ENCODE data around the gene ATP10B. TPM values are rescaled to one million over a fixed set of nuclear protein-coding genes. Genes with fewer than 3 reads are reported as not detected.

ATP10B gene
- total and polyA plus RNA-seq, 2 experiments from 2014 or later, result not detected

DNA sequence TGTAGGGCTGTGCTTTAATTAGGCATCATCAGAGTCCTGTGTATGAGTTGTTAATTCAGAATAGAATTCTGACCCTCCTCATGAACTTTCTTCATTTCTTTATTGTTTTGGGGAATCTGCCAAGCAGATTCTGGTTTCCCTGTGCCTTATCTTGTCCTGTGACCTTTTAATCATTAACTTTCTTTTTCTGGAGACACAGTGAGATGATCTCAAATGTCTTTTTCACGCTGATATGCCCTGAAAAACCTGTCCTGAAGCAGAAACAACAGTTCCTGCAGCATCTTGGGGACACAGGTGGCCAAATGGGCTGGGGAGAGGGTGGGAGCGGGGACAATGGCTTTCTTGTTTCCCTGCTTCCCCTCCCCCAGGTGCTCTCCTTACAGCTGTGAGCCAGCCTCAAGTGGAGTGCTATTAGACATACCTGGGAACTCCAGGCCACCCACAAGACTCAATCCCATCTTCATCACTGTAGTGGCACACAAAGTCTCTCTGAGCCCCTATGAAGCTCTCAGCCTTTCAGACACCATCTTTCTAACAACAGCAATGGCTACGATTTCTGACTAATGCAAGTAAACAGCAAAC lies 213.8 kb downstream of the ATP10B start:
- Histone ChIP-seq H3K9ac (no peak overlapping the region), H3K4me3 (no peak overlapping the region), H3K27me3 (replicated peaks; ENCODE audit: insufficient read depth) (no peaks in the 10 kb centered on the region), H3K36me3 (ENCODE audit: low read depth) (no peaks in the 10 kb centered on the region), H3K4me2 (ENCODE audit: unreplicated experiment) (no peak overlapping the region), H2AFZ (no peak overlapping the region), H3F3A (ENCODE audit: insufficient read depth) (no peaks in the 10 kb centered on the region), H4K20me1 (ENCODE audit: insufficient read depth) (no peaks in the 10 kb centered on the region), H3K79me2 (ENCODE audit: insufficient read depth) (no peaks in the 10 kb centered on the region), H3K9me2 (ENCODE audit: insufficient read depth) (no peaks in the 10 kb centered on the region), H3K4me1 (ENCODE audit: insufficient read depth) (no peaks in the 10 kb centered on the region), H3K27ac (no peak overlapping the region), H3K9me3 (ENCODE audit: low read depth) (no peaks in the 10 kb centered on the region)
- no peak for DNase-seq
- TF ChIP-seq EZH2phosphoT487 (IDR thresholded peaks at IDR 0.05; ENCODE audit: insufficient read depth, low read depth) (no peak), EZH2 (IDR thresholded peaks at IDR 0.05; ENCODE audit: insufficient read depth, poor library complexity, severe bottlenecking) (no peak)
- WGBS, 2 experiments (ENCODE audit: low coverage in 1 of 2, low lambda C conversion rate in 2 of 2, missing lambda C conversion rate in 2 of 2), result 7 to 14% methylated on average over 3 of the region's 3 CpGs
- in situ Hi-C loops (cut with MboI), result no loop called here

DNA sequence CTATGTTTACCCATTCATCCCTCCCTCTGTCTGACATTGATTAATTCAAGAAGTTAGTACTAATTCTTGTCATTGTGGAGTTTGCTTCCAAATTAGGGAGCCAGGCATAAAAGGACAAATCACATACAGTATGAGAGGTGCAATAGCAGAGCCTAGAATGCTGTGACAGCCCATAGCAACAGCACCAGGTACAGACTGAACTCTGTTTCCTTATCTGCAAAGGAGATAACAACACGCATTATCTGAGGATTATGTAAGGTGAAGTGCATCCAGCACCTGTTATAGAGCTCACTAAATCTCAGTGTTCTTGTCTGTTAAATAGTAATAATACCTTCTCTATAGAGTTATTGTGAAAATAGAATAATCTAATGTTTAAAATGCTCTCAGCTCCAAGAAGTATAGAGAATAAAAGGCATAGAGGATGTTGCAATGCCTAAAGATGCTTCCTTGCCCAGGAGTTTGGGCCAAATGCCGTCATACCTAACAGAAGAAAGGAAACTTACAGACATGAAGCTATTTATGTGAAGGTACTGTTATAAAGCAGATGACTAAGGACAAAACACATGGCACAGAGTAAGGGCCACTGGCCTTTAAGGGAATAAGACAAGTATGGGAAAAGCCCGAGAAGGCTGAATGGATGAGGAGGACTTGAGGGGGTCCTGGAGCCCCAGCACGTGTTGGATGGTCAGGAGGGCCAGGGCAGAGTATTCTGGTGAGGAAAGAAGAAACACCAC lies 214.5 kb downstream of the ATP10B start:
- no peaks in the 10 kb centered on the region for H3F3A ChIP-seq (ENCODE audit: insufficient read depth)
- no peak overlapping the region for H3K4me3 ChIP-seq
- no peak overlapping the region for H2AFZ ChIP-seq
- in situ Hi-C loops (cut with MboI), result no loop called here
- no peaks in the 10 kb centered on the region for H3K36me3 ChIP-seq (ENCODE audit: low read depth)
- 21 to 23% methylated on average over 4 of the region's 4 CpGs for WGBS, 2 experiments (ENCODE audit: low coverage in 1 of 2, low lambda C conversion rate in 2 of 2, missing lambda C conversion rate in 2 of 2)
- no peak overlapping the region for H3K4me2 ChIP-seq (ENCODE audit: unreplicated experiment)
- no peaks in the 10 kb centered on the region for H3K4me1 ChIP-seq (ENCODE audit: insufficient read depth)
- no peaks in the 10 kb centered on the region for H3K79me2 ChIP-seq (ENCODE audit: insufficient read depth)
- H3K27ac ChIP-seq, result no peak overlapping the region
- H3K9me3 ChIP-seq (ENCODE audit: low read depth), result no peaks in the 10 kb centered on the region
- no peaks in the 10 kb centered on the region for H3K9me2 ChIP-seq (ENCODE audit: insufficient read depth)
- H4K20me1 ChIP-seq (ENCODE audit: insufficient read depth), result no peaks in the 10 kb centered on the region
- no peaks in the 10 kb centered on the region for H3K27me3 ChIP-seq (replicated peaks; ENCODE audit: insufficient read depth)
- TF ChIP-seq EZH2 (IDR thresholded peaks at IDR 0.05; ENCODE audit: insufficient read depth, poor library complexity, severe bottlenecking) (no peak), EZH2phosphoT487 (IDR thresholded peaks at IDR 0.05; ENCODE audit: insufficient read depth, low read depth) (no peak)
- no peak for DNase-seq
- H3K9ac ChIP-seq, result no peak overlapping the region

DNA sequence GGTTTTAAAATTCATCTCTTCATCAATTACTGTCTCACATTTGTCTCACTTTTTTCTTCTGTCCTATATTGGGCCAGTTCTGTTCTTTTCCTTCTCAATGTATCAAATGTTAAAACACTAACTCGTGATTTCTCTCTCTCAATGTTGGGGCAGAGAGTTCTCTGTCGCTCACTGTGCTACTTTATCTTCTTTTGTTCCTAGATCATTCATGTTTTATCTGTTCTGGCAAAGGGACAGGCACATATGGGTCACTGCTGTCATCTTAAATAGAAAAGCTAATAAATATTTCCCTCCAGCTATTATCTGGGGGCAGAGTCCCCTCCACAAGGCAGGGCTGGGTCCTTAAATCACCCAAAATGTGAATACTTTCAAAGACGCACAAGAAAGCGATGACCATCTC lies 216.3 kb downstream of the ATP10B start:
- Histone ChIP-seq H3K27me3 (replicated peaks; ENCODE audit: insufficient read depth) (no peaks in the 10 kb centered on the region), H3K36me3 (ENCODE audit: low read depth) (no peaks in the 10 kb centered on the region), H3K9me3 (ENCODE audit: low read depth) (no peaks in the 10 kb centered on the region), H3K79me2 (ENCODE audit: insufficient read depth) (no peaks in the 10 kb centered on the region), H3K27ac (no peak overlapping the region), H3K4me2 (ENCODE audit: unreplicated experiment) (no peak overlapping the region), H4K20me1 (ENCODE audit: insufficient read depth) (no peaks in the 10 kb centered on the region), H3K9me2 (ENCODE audit: insufficient read depth) (no peaks in the 10 kb centered on the region), H3K4me3 (no peak overlapping the region), H3K9ac (no peak overlapping the region), H3F3A (ENCODE audit: insufficient read depth) (no peaks in the 10 kb centered on the region), H3K4me1 (ENCODE audit: insufficient read depth) (no peaks in the 10 kb centered on the region), H2AFZ (no peak overlapping the region)
- 38 to 44% methylated on average over 4 of the region's 4 CpGs for WGBS, 2 experiments (ENCODE audit: low coverage in 1 of 2, low lambda C conversion rate in 2 of 2, missing lambda C conversion rate in 2 of 2)
- TF ChIP-seq EZH2phosphoT487 (IDR thresholded peaks at IDR 0.05; ENCODE audit: insufficient read depth, low read depth), result no peak
- in situ Hi-C loops (cut with MboI), result no loop called here
- no peak for DNase-seq

DNA sequence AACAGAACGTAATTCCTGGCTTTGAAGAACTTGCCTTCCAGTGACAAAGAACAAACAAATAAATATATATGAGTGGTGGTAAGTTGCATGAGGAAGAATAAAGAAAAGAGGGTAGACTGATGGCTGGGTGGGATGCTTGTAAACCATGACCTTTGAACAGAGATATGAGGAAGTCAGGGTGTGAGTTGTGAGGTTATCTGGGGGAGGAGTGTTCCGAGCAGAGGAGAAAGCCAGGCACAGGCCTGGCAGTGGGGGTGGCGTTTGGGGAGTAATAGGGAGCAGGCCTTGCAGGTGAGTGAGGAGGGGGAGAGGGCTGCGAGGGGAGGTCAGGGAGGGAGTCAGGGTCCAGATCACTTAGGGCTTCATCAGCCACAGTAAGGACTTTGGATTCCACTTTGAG lies 217.0 kb downstream of the ATP10B start:
- Histone ChIP-seq H3K79me2 (ENCODE audit: insufficient read depth) (no peaks in the 10 kb centered on the region), H3K4me2 (ENCODE audit: unreplicated experiment) (no peak overlapping the region), H3F3A (ENCODE audit: insufficient read depth) (no peaks in the 10 kb centered on the region), H3K27me3 (replicated peaks; ENCODE audit: insufficient read depth) (no peaks in the 10 kb centered on the region), H3K36me3 (ENCODE audit: low read depth) (no peaks in the 10 kb centered on the region), H3K27ac (no peak overlapping the region), H3K9me3 (ENCODE audit: low read depth) (no peaks in the 10 kb centered on the region), H3K4me1 (ENCODE audit: insufficient read depth) (no peaks in the 10 kb centered on the region), H3K4me3 (no peak overlapping the region), H3K9me2 (ENCODE audit: insufficient read depth) (no peaks in the 10 kb centered on the region), H2AFZ (no peak overlapping the region), H4K20me1 (ENCODE audit: insufficient read depth) (no peaks in the 10 kb centered on the region), H3K9ac (no peak overlapping the region)
- TF ChIP-seq EZH2 (IDR thresholded peaks at IDR 0.05; ENCODE audit: insufficient read depth, poor library complexity, severe bottlenecking) (no peak), EZH2phosphoT487 (IDR thresholded peaks at IDR 0.05; ENCODE audit: insufficient read depth, low read depth) (no peak)
- 33 to 37% methylated on average over 4 of the region's 4 CpGs for WGBS, 2 experiments (ENCODE audit: low coverage in 1 of 2, low lambda C conversion rate in 2 of 2, missing lambda C conversion rate in 2 of 2)
- in situ Hi-C loops (cut with MboI), result no loop called here
- DNase-seq, result no peak

Measured in GM23248 (cell line).